GM20000 (cell line): Measurements from ENCODE around the gene TMBIM6.

Experiments
- DNase-seq: peaks from one replicate; pipeline ENCODE4 v3.0.0; 2012; ENCODE audit warnings: low spot score
- TF ChIP-seq, protein P1 (sequence below): IDR thresholded peaks from 2 replicates; pipeline ENCODE4 v1.5.1; 2012; ENCODE audit warnings: mild to moderate bottlenecking, control low read depth; ENCODE audit errors: extremely low read depth, missing control alignments

TMBIM6 gene

DNA sequence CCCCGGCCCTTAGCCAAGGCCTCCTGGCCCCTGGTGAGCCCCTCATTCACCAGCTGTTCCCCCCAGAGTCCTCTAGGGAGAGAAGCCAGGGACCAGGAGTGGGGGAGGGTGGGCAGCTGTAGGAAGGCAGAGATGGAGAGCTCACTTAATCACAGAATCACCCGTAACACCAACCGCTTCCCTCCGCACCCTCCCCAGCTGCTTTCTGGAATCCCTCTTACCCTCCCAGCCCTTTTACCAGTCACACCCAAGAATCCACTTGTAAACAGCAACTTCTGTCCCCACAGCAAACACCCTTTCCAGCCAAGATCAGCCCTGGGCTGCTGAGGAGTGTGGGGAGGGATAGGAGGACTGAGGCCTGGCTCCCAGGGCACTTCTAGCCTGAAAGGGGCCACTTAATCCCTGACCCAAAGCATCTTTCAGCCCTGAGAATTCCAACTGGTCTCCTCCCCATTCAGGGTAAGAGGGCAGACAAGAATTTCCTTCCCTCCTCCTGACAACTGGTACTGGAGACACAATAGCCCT, 68.1 kb downstream of the TMBIM6 start:
- TF ChIP-seq, protein P1, sequence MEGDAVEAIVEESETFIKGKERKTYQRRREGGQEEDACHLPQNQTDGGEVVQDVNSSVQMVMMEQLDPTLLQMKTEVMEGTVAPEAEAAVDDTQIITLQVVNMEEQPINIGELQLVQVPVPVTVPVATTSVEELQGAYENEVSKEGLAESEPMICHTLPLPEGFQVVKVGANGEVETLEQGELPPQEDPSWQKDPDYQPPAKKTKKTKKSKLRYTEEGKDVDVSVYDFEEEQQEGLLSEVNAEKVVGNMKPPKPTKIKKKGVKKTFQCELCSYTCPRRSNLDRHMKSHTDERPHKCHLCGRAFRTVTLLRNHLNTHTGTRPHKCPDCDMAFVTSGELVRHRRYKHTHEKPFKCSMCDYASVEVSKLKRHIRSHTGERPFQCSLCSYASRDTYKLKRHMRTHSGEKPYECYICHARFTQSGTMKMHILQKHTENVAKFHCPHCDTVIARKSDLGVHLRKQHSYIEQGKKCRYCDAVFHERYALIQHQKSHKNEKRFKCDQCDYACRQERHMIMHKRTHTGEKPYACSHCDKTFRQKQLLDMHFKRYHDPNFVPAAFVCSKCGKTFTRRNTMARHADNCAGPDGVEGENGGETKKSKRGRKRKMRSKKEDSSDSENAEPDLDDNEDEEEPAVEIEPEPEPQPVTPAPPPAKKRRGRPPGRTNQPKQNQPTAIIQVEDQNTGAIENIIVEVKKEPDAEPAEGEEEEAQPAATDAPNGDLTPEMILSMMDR, result no peak
- no peak for DNase-seq

DNA sequence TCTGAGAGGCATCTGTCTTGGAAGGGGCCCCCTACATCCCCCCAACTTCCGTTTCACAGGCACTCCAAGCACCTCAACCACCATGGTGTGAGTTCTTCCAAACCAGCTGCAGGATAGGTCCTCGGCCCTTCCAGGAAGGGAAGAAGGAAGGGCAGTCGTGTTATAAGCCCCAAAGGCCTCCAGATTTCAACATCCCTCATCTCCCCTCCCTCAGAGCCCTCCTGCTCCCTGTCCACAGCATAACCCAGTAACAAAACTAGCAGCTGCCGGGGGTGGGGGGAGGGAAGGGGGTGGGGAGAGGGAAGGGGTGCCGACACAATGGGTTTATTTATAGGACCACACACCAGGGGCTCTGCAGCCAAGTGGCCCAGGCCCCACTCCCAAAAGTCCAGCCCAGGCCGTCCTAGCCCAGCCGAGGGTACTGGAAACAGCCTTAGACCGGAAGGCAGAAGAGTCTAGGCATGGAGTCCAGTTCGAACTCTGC, 68.6 kb downstream of the TMBIM6 start:
- DNase-seq, result no peak
- TF ChIP-seq, protein P1, result no peak

DNA sequence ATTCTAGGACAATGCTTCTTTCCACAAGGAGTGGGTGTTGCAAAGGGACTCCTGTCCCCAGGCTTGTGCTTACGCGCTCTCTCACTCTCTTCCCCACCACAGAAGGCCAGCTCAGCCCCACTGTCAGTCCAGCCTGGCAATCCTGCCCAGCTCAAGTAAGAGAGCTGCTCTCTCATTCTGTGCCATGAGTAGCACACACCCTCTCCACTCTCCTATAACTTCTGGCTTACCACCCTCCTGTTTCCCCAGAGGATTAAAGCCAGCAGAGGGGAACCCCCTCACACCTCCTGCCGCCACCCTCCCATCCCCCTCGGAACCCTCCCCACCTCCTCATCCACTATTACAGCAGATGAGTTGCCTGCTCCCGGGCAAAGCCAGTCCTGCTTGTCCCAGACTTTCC, 69.8 kb downstream of the TMBIM6 start:
- TF ChIP-seq, protein P1, result no peak
- DNase-seq, result peak; percentile 39

GRCh38 chr12:49811961-49812401, 70.6 kb downstream of the TMBIM6 start:
- TF ChIP-seq, protein P1, result no peak

DNA sequence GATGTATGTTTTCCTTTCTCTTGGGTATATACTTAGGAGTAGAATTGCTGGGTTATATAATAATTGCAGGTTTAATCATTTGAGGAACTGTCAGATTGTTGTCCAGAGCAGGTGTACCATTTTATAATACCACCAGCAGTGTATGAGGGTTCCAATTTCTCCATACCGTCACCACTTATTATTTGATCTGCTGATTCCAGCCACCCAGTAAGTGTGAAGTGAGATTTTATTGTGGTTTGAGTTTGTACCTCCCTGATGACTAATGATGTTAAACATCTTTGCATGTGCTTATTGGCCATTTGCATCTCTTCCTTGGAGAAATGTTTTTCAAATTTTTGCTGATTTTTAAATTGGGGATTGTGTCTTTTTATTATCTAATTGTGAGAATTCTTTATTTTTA, 71.8 kb downstream of the TMBIM6 start:
- DNase-seq, result no peak
- TF ChIP-seq, protein P1, result no peak

More at GRCh38 chr12:49811961-49812401, 70.6 kb downstream of the TMBIM6 start:
- DNase-seq, result peak; percentile 44
